GM19467 (cell line): ENCODE data around the gene DNTTIP2.
"Not testable (repeated sequence)": the region's sequence is repeated elsewhere in the genome, so short reads cannot be mapped to it uniquely, and the experiment has no call there.

Experiments
- ATAC-seq: cut with Tn5 transposase; IDR thresholded peaks from one replicate; pipeline ENCODE4 v1.9.1; 2021; ENCODE audit warnings: mild to moderate bottlenecking, moderate library complexity; ENCODE audit not compliant: unreplicated experiment

The DNTTIP2 gene

GRCh38 chr1:93844262-93845045 lies 34.6 kb downstream of the DNTTIP2 start:
- no peak for ATAC-seq

- ATAC-seq, result no peak
Measured at GRCh38 chr1:93842750-93843500, 36.1 kb downstream of the DNTTIP2 start.

GRCh38 chr1:93841771-93842170 lies 37.2 kb downstream of the DNTTIP2 start:
- ATAC-seq, result no peak

DNA sequence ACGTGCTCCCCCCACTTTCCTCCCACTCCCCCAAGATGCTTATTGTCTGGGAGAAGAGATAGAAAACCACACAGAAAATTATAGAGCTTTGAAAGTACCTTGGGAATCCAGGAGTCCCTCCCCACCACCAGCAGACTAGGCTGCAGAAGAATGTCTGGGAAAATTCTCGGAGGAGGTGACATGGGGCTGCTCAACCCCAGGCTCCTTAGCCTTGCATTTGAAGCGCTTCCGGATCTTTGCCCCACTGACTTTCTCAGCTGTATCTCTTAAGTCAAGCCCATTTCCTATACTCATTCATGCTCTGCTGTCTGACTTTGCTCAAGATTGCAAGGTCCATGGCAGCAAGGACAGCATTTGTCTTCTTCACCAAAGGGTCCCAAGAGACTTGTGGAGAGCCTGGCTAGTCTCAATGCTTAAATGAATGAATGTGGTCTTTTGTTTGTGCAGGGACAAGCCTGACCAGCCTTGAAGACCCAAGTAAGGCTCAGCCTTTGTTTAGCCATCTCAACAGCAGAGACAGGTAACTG lies 38.0 kb downstream of the DNTTIP2 start:
- no peak for ATAC-seq

- no peak for ATAC-seq
Measured at GRCh38 chr1:93839753-93840152, 39.3 kb downstream of the DNTTIP2 start.

GRCh38 chr1:93839307-93839706 lies 39.7 kb downstream of the DNTTIP2 start:
- ATAC-seq, result no peak

DNA sequence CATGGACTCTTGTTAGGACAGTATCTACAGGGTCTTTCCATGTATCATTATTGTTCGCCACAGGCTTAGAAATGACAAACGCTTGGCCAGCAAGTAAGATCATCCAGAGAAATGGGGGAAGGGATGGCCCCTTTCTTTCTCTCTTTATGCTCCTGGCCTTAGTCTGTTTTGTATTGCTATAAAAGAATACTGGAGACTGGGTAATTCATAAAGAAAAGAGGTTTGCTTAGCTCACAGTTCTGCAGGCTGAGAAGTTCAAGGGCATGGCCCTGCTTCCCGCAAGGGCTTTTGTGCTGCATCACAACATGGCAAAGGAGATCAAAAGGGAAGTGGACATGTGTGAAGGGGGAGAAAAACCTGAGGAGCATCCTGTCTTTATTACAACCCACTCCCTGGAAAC lies 41.0 kb downstream of the DNTTIP2 start:
- ATAC-seq, result no peak

- ATAC-seq, result not testable (repeated sequence)
Measured at GRCh38 chr1:93833293-93833692, 45.7 kb downstream of the DNTTIP2 start.

DNA sequence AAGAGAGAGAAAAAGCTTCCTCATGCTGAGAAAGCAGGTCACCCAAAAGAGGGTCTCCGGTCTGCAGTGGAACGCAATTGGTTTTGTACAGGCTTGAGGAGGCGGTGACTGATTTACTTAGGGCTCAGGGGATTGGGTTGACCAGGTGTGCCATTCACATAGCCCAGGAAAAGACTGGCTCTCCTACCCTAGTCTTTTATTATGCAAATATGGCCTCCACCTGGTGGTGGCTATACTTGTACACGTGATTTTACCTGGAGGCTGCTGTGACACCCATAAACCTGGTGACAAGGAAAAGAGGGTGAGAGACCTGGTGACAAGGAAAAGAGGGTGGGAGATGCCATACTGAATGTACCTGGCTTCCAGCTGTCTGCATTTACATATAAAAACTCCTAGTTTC lies 49.9 kb downstream of the DNTTIP2 start:
- no peak for ATAC-seq

- ATAC-seq, result no peak
Measured at GRCh38 chr1:93828367-93828755, 50.6 kb downstream of the DNTTIP2 start.

DNA sequence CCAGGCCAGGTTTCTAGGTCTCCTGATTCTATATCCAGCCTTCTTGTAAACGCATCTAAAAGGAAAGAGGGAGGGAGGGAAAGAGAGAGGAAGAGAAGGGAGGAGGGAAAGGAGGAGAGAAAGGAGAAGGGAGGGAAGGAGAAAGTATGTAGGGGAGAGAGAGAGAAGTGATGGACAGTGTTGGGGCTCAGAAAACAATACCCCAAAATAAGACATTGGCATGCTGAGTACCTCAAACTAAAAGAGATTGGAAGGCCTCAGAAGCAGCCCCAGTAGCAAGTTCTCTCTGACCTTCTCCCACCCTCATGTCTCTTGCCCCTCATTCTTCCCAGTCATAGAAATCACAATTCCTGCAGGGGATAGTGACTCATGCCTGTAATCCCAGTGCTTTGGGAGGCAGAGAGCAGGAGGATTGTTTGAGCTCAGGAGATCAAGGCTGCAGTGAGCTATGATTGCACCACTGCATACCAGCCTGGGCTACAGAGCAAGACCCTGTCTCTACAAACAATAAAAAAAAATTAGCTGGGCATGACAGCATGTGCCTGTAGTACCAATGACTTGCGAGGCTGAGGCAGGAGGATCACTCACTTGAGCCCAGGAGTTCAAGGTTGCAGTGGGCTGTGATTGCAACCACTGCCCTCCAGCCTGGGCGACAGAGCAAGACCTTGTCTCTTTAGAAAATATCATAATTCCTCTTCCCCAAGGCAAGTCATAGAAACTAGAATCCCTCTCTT lies 51.2 kb downstream of the DNTTIP2 start:
- no peak for ATAC-seq

DNA sequence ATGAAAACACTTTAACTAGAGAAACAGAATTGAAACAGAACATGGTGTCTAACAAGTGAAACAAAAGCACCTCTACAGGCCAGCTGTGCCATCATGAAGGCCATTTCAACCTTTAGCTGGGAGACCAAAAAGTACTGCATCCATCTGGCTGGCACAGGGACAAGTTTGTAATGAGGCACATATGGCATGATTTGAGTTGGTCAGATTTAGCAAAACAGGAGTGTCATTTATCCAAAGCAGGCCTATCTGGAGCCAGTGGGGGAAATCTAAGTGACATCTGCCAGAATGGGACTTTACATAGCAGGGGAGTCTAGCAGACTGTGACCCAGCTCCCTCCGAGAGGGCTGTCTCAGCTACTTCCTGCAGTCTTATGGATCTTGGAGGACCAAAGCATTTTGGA lies 51.9 kb downstream of the DNTTIP2 start:
- ATAC-seq, result no peak

DNA sequence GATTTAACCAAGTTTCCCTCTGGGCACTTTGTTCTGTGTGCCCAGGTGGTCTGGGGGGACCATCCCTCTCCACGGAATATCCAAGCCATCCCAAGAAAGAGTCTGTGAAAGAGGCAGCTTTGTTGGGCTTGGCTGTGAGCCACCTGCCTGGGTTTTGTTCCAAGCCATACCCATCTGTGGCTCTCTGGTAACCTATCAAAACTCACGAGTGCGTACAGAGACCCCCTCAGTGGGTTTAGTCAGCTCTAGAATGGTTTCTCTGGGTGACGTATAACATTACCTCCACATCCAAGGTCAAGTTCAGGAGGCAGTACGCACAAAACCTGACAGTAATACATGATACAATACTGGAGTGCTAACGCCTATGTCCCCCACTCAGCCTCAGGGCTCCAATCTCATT lies 54.2 kb downstream of the DNTTIP2 start:
- ATAC-seq, result no peak

DNA sequence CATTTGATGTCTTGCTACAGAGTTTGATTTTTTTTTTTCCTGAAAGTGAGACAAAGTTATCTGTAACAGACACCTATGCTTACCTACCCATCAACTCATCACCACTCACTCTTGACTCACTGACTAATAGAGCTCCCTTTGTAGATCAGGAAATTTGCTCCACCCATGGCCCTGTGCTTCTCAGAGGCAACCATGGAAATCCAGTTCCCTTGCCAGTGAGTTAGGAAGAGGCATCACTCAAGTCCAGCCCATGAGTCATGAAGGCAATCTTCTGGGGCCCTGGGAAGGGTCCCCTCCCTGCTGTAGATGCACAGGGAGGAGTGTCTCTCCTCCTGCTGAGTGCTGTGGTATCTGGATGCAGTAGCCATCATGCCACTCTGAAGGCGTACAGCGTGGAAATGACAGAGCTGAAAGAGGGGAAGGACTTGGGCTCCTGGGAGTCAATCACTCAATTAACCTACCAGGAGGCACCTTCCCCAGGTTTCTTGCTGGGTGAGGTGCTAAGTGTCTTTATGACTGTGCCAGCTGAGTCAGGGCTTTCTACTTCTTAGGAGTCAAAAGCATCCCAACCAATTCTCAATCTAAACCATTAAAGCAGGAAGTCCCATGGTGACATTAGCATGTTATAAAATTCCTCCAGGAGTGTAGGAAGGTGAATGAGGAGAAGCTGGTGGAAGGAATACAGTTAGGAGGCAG lies 56.1 kb downstream of the DNTTIP2 start:
- ATAC-seq, result no peak

DNA sequence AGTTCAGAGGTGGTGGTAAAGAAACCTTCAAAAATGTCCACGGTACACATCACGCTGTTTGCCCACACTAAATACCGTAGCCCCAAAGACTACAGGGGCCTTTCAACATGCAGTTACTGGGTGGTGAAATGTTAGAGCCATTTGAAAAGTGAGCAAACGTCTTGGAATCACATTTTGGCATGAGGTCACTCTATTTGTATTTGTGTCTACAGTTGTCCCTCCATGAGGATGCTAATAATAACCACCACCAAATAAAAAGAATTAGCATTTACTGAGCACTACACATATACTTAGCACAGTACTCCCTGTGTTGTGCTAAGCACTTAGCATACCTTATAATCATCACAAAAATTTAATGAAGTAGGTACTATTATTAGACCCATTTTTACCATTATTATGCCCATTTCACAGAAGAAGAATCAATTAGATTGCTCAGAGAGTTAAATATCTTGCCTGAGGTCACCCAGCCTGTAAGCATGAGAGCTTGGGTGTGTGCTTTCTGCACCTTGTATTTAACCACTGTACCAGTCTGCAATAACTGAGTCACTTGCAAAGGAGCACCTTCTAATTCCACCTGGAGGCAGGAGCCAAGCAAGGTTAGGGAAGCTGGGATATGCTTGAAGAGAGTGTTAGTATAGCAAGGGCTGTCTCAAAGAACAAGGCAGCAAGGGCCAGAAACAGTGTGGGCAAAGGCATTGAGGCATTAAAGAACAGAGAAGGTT lies 57.4 kb downstream of the DNTTIP2 start:
- no peak for ATAC-seq

DNA sequence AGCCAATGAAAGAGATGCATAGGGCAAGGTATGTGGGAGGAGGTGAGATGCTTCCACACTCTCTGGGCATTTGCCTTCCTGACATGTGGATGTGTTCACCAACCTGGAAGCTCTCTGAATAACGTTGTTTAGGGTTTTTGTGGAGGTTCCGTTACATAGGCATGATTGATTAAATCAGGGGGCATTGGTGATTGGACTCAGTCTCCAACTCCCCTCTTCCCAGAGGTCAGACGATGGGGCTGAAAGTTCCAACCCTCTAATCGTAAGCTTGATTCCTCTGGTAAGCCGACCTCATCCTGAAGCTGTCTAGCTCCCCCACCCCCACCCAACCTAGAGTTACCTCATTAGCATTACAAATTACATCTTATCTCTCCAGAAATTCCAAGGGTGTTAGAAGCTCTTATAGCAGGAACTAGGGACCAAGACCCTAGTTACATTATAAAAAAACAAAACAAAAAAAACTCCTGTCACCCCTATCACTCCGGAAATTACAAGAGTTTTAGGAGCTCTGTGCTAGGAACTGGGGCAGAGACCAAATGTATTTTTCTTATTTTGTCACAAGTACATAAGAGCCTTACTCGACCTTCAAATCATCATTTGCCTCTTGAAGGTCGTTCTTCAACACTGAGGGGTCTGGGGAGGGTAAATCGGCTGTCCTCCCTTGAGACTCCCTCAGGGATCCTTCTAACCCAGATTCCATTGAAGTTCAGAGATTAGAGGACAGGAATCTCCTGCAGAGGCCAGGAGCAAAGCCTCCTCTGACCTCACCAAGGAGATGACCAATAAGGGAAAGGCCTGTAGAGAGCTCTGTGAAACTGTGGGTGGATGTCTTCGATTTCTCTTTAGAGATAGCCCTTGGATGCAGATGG lies 58.2 kb downstream of the DNTTIP2 start:
- no peak for ATAC-seq

DNA sequence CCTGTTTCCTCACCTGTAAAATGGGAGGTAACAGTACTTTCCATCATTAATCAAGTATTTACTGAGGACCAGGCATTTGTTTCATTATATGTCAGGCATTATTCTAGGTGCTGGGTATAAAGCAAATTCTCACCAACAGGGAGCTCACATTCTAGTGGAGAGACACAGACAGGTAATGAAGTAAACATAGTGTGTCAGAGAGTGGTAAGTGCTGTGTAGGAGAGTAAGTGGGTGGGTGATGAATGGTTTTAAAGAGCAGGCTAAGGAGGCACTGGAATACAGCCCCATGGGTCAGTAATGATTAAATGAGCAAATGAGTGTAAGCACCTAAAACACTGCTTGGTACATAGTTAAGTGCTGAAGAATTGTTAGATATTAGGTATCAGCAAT lies 60.4 kb downstream of the DNTTIP2 start:
- ATAC-seq, result no peak

- ATAC-seq, result peak; percentile 43
Measured at GRCh38 chr1:93817819-93818569, 61.0 kb downstream of the DNTTIP2 start.
